ENCODE data around the gene OR12D3.
"Not testable (repeated sequence)": the region's sequence is repeated elsewhere in the genome, so short reads cannot be mapped to it uniquely, and the experiment has no call there.

- not testable (repeated sequence) for TF ChIP-seq EZH2 (IDR thresholded peaks at IDR 0.05; ENCODE audit: low read length); CTCF (optimal IDR thresholded peaks at IDR 0.05 in 1 of 3, IDR thresholded peaks at IDR 0.05 in 1 of 3, conservative IDR thresholded peaks at IDR 0.05 in 1 of 3; ENCODE audit: extremely low read depth in 1 of 3, insufficient read depth in 2 of 3, low read length in 3 of 3)
Measured at GRCh38 chr6:29349348-29349747, 25.7 kb downstream of the OR12D3 start.
